Neuronal stem cell (in vitro differentiated cells): ENCODE results near the gene TXNDC12.

Source experiments
- DNase-seq: peaks from one replicate; pipeline ENCODE4 v3.0.0-alpha.2; 2013; ENCODE audit warnings: low spot score
- H2AFZ ChIP-seq: one replicate; pipeline ENCODE4 v1.6.1; 2013; ENCODE audit warnings: mild to moderate bottlenecking, low read length, inconsistent platforms
- H2AK5ac ChIP-seq: 2 replicates; pipeline ENCODE4 v1.6.1; 2013; ENCODE audit warnings: low read depth, mild to moderate bottlenecking, inconsistent platforms, low read length, moderate library complexity, mixed read lengths
- H2BK120ac ChIP-seq: 2 replicates; pipeline ENCODE4 v1.6.1; 2013; ENCODE audit warnings: low read depth, mild to moderate bottlenecking, inconsistent platforms, low read length, moderate library complexity, mixed read lengths
- H2BK12ac ChIP-seq: one replicate; pipeline ENCODE4 v1.6.1; 2013; ENCODE audit warnings: low read length, inconsistent platforms
- H2BK15ac ChIP-seq: 2 replicates; pipeline ENCODE4 v1.6.1; 2013; ENCODE audit warnings: mild to moderate bottlenecking, low read length, inconsistent platforms, mixed read lengths
- H2BK5ac ChIP-seq: one replicate; pipeline ENCODE4 v1.6.1; 2013; ENCODE audit warnings: inconsistent platforms, mild to moderate bottlenecking, low read length, moderate library complexity
- H3K14ac ChIP-seq: one replicate; pipeline ENCODE4 v1.6.1; 2013; ENCODE audit warnings: low read length, inconsistent platforms
- H3K18ac ChIP-seq: 2 replicates; pipeline ENCODE4 v1.6.1; 2013; ENCODE audit warnings: low read length, inconsistent platforms
- H3K23ac ChIP-seq: 2 replicates; pipeline ENCODE4 v1.6.1; 2013; ENCODE audit warnings: low read depth, mild to moderate bottlenecking, mixed read lengths, low read length, inconsistent platforms; ENCODE audit not compliant: poor library complexity
- H3K27ac ChIP-seq: replicated peaks from 3 replicates; pipeline ENCODE4 v1.5.1; 2013; ENCODE audit warnings: low read length, inconsistent platforms
- H3K27me3 ChIP-seq, 3 experiments: 2 replicates each; pipeline ENCODE4 v1.6.1; 2013; ENCODE audit warnings: low read length in 3 of 3, mild to moderate bottlenecking in 2 of 3, inconsistent platforms in 1 of 3, low read depth in 1 of 3, mixed read lengths in 1 of 3, moderate library complexity in 1 of 3; ENCODE audit not compliant: control insufficient read depth in 3 of 3, insufficient read depth in 3 of 3
- H3K36me3 ChIP-seq, 2 donors: replicated peaks in 1 of 2; 2 replicates each; pipeline ENCODE4 v1.6.1; 2013; ENCODE audit warnings: low read length in 2 of 2; ENCODE audit not compliant: control insufficient read depth in 2 of 2, insufficient read depth in 2 of 2
- H3K4ac ChIP-seq: 2 replicates; pipeline ENCODE4 v1.6.1; 2013; ENCODE audit warnings: inconsistent platforms, mild to moderate bottlenecking, low read length, moderate library complexity
- H3K4me1 ChIP-seq, 2 donors: 1 replicate in 1 of 2; 2 replicates in 1 of 2; pipeline ENCODE4 v1.6.1; 2013; ENCODE audit warnings: low read length in 2 of 2, low read depth in 1 of 2; ENCODE audit not compliant: control insufficient read depth in 2 of 2, insufficient read depth in 1 of 2
- H3K4me2 ChIP-seq: one replicate; pipeline ENCODE4 v1.6.1; 2013; ENCODE audit warnings: mild to moderate bottlenecking, low read length, inconsistent platforms; ENCODE audit not compliant: insufficient read depth, poor library complexity, severe bottlenecking
- H3K4me3 ChIP-seq, 2 donors: 2 replicates each; pipeline ENCODE4 v1.5.1; 2013; ENCODE audit warnings: low read length in 2 of 2, mild to moderate bottlenecking in 2 of 2, inconsistent platforms in 1 of 2, moderate library complexity in 1 of 2
- H3K79me1 ChIP-seq: one replicate; pipeline ENCODE4 v1.6.1; 2013; ENCODE audit warnings: low read depth, mild to moderate bottlenecking, inconsistent platforms, low read length, moderate library complexity
- H3K9ac ChIP-seq: one replicate; pipeline ENCODE4 v1.6.1; 2013; ENCODE audit warnings: mild to moderate bottlenecking, low read depth, low read length, inconsistent platforms; ENCODE audit not compliant: poor library complexity
- H3K9me3 ChIP-seq, 2 donors: replicated peaks in 1 of 2; 2 replicates each; pipeline versions ENCODE3 to v1.6.1; 2013; ENCODE audit warnings: low read length in 2 of 2, mild to moderate bottlenecking in 2 of 2, inconsistent platforms in 1 of 2, low read depth in 1 of 2, mixed read lengths in 1 of 2, moderate library complexity in 1 of 2; ENCODE audit not compliant: control insufficient read depth in 2 of 2, insufficient read depth in 1 of 2
- H4K8ac ChIP-seq: one replicate; pipeline ENCODE4 v1.6.1; 2013; ENCODE audit warnings: low read depth, mild to moderate bottlenecking, inconsistent platforms, low read length, moderate library complexity
- H4K91ac ChIP-seq: one replicate; pipeline ENCODE4 v1.6.1; 2013; ENCODE audit warnings: low read length, low read depth, mild to moderate bottlenecking, inconsistent platforms; ENCODE audit not compliant: poor library complexity
- WGBS, 2 donors: extraction: QIAGEN DNeasy Blood & Tissue Kit; methylation state at CpG; one replicate each; pipeline ENCODE4 v1.1.7; 2013; ENCODE audit warnings: missing lambda C conversion rate in 2 of 2, mixed read lengths in 1 of 2; ENCODE audit not compliant: insufficient read length in 2 of 2, insufficient replicate concordance in 1 of 2; ENCODE audit errors: extremely low coverage in 2 of 2; 5-methylcytosine and 5-hydroxymethylcytosine counted together

The TXNDC12 gene

GRCh38 chr1:52045236-52045635 is 9.8 kb downstream of the TXNDC12 start:
- Histone ChIP-seq H3K4me1 (no peaks in the 10 kb centered on the region), H3K4me3 (no peak overlapping the region), H2BK120ac (no peak overlapping the region), H3K36me3 (peaks cover 0 to 30% of the 10 kb centered on the region in 2 donors), H3K4me2 (no peak overlapping the region), H3K27ac (no peak overlapping the region), H3K14ac (no peak overlapping the region), H2AFZ (no peak overlapping the region), H2BK12ac (no peak overlapping the region), H4K8ac (no peak overlapping the region), H3K9ac (no peak overlapping the region), H2BK5ac (no peak overlapping the region), H2AK5ac (no peak overlapping the region), H4K91ac (no peak overlapping the region), H3K79me1 (no peaks in the 10 kb centered on the region), H3K9me3 (peaks cover 0 to 6% of the 10 kb centered on the region in 2 donors), H3K23ac (no peak overlapping the region), H3K27me3 (no peaks in the 10 kb centered on the region), H3K4ac (no peak overlapping the region), H2BK15ac (no peak overlapping the region), H3K18ac (no peak overlapping the region)
- DNase-seq: no peak
- no CpG with 5 or more reads among the region's 2 CpGs for WGBS, 2 donors

GRCh38 chr1:52041551-52042185 is 13.3 kb downstream of the TXNDC12 start:
- H3K9me3 ChIP-seq: no peaks in the 10 kb centered on the region
- no peaks in the 10 kb centered on the region for H3K4me1 ChIP-seq
- no peak for DNase-seq
- H2BK5ac ChIP-seq: no peak overlapping the region
- H3K9ac ChIP-seq: no peak overlapping the region
- no peak overlapping the region for H4K8ac ChIP-seq
- no peak overlapping the region for H3K14ac ChIP-seq
- no peak overlapping the region for H3K18ac ChIP-seq
- H3K79me1 ChIP-seq: no peaks in the 10 kb centered on the region
- H2BK12ac ChIP-seq: no peak overlapping the region
- no peak overlapping the region for H3K27ac ChIP-seq
- no peak overlapping the region for H2BK15ac ChIP-seq
- H3K4me2 ChIP-seq: no peak overlapping the region
- no peak overlapping the region for H2BK120ac ChIP-seq
- no peak overlapping the region for H3K23ac ChIP-seq
- H2AFZ ChIP-seq: no peak overlapping the region
- peaks cover 2 to 51% of the 10 kb centered on the region in 2 donors for H3K36me3 ChIP-seq
- WGBS, 2 donors: no CpG with 5 or more reads among the region's 4 CpGs
- no peaks in the 10 kb centered on the region for H3K27me3 ChIP-seq
- H3K4me3 ChIP-seq: no peak overlapping the region
- no peak overlapping the region for H4K91ac ChIP-seq
- no peak overlapping the region for H2AK5ac ChIP-seq
- H3K4ac ChIP-seq: no peak overlapping the region

- no peak overlapping the region for H3K14ac ChIP-seq
- no peak overlapping the region for H3K4me3 ChIP-seq
- H3K4me2 ChIP-seq: no peak overlapping the region
- H4K91ac ChIP-seq: no peak overlapping the region
- no peak overlapping the region for H4K8ac ChIP-seq
- no peak overlapping the region for H3K4ac ChIP-seq
- H2BK120ac ChIP-seq: no peak overlapping the region
- no peak overlapping the region for H3K18ac ChIP-seq
- H3K36me3 ChIP-seq: peaks cover 2 to 54% of the 10 kb centered on the region in 2 donors
- no peak overlapping the region for H2BK5ac ChIP-seq
- H3K79me1 ChIP-seq: peaks cover 4% of the 10 kb centered on the region
- no peak overlapping the region for H3K9ac ChIP-seq
- H3K9me3 ChIP-seq: no peaks in the 10 kb centered on the region
- H2BK12ac ChIP-seq: no peak overlapping the region
- H3K27ac ChIP-seq: no peak overlapping the region
- H2AFZ ChIP-seq: no peak overlapping the region
- H3K4me1 ChIP-seq: peaks cover 0 to 4% of the 10 kb centered on the region in 2 donors
- no peak overlapping the region for H2AK5ac ChIP-seq
- no peaks in the 10 kb centered on the region for H3K27me3 ChIP-seq
- no peak overlapping the region for H2BK15ac ChIP-seq
- no peak for DNase-seq
- H3K23ac ChIP-seq: no peak overlapping the region
- no CpG with 5 or more reads among the region's 1 CpG for whole genome bisulfite sequencing, 2 donors
These were observed 17.1 kb downstream of the TXNDC12 start for GRCh38 chr1:52037909-52038308.

- no peaks in the 10 kb centered on the region for H3K9me3 ChIP-seq
- H3K18ac ChIP-seq: no peak overlapping the region
- H3K4ac ChIP-seq: no peak overlapping the region
- H2AFZ ChIP-seq: no peak overlapping the region
- no peak overlapping the region for H3K27ac ChIP-seq
- no peak overlapping the region for H3K14ac ChIP-seq
- no peak overlapping the region for H2BK5ac ChIP-seq
- no peak overlapping the region for H2BK12ac ChIP-seq
- peaks cover 5 to 6% of the 10 kb centered on the region in 2 donors for H3K4me1 ChIP-seq
- H3K79me1 ChIP-seq: peaks cover 8% of the 10 kb centered on the region
- H3K4me2 ChIP-seq: no peak overlapping the region
- H4K8ac ChIP-seq: no peak overlapping the region
- no peaks in the 10 kb centered on the region for H3K27me3 ChIP-seq
- DNase-seq: no peak
- H3K36me3 ChIP-seq: peaks cover 4 to 58% of the 10 kb centered on the region in 2 donors
- WGBS, 2 donors: no CpG with 5 or more reads among the region's 5 CpGs
- H3K9ac ChIP-seq: no peak overlapping the region
- H3K4me3 ChIP-seq: no peak overlapping the region
- no peak overlapping the region for H2BK15ac ChIP-seq
- no peak overlapping the region for H2AK5ac ChIP-seq
- no peak overlapping the region for H4K91ac ChIP-seq
- H2BK120ac ChIP-seq: no peak overlapping the region
- H3K23ac ChIP-seq: no peak overlapping the region
These were observed 17.6 kb downstream of the TXNDC12 start for GRCh38 chr1:52037402-52037814.
